ENCODE measurements around the gene BBS4. TPM values are rescaled to one million over a fixed set of nuclear protein-coding genes. Genes with fewer than 3 reads are reported as not detected.
A peak's percentile ranks its signal among the peaks of the same experiment; 100 is the strongest.

The BBS4 gene
- total and polyA plus RNA-seq, 2 of the 4 experiments (the other 2 are of a cell fraction), result 15.8 to 21.0 TPM

DNA sequence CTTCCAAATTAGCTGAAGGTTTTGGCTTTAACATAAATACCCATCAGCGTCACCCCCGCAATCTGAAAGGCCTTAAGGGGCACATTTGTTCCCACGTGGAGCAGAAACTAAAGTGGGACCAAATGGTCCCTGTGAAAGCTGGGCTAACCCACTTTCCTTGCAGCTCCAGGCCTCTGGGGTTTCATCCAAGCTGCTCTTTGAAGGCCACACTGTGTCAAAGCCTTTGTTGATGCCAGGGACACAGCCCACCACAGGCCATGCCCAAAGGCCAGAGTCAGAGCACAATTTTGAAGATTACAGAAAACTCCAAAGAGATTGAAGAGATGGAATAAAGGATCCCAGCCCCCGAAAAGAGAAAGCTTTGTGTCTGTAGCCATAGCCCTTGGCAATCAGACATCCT is 100.2 kb downstream of the BBS4 start:
- Histone ChIP-seq H3K18ac (ENCODE audit: low read depth, low read length) (no peak overlapping the region), H2BK5ac (ENCODE audit: low read depth, low read length, poor library complexity, severe bottlenecking) (no peak overlapping the region), H3K4ac (ENCODE audit: low read depth, low read length) (peak overlapping the region; percentile 68), H3K9ac (ENCODE audit: low read depth, low read length) (no peak overlapping the region), H2BK20ac (ENCODE audit: low read depth, low read length) (0 out of 2 replicates have a peak overlapping the region, but pooled peaks have one; percentile 8), H3K9me3 (ENCODE audit: control insufficient read depth, insufficient read depth, low read length) (no peaks in the 10 kb centered on the region), H3K4me3 (ENCODE audit: insufficient read depth, low read depth, low read length) (no peak overlapping the region), H4K5ac (ENCODE audit: low read depth, low read length) (peak overlapping the region; percentile 17; the same call in 1 of the 2 replicates), H3K36me3 (ENCODE audit: control insufficient read depth, insufficient read depth, low read length) (no peaks in the 10 kb centered on the region; the same call in 1 of the 2 replicates), H3K14ac (replicated peaks; ENCODE audit: low read depth, low read length) (no peak overlapping the region), H2AFZ (replicated peaks; ENCODE audit: low read length, poor library complexity) (peak overlapping the region; percentile 1), H3K27ac (ENCODE audit: insufficient read depth, low read length) (no peak overlapping the region), H4K8ac (ENCODE audit: low read depth in 2 of 2, low read length in 2 of 2) (peak overlapping the region; percentile 55 to 88; a peak in 3 of 4 replicates), H2AK5ac (ENCODE audit: low read depth, low read length) (no peak overlapping the region), H2BK120ac (ENCODE audit: low read depth, low read length) (peak overlapping the region; percentile 62), H2BK15ac (ENCODE audit: low read depth, low read length) (no peak overlapping the region; the same call in 2 of the 3 replicates), H3K23ac (ENCODE audit: low read depth, low read length) (no peak overlapping the region), H3K27me3 (ENCODE audit: control insufficient read depth, insufficient read depth, low read length) (no peaks in the 10 kb centered on the region), H3K9me1 (ENCODE audit: insufficient read depth, low read length) (peaks cover 24% of the 10 kb centered on the region), H2AK9ac (replicated peaks; ENCODE audit: low read depth, low read length, poor library complexity) (no peak overlapping the region), H4K91ac (ENCODE audit: insufficient read depth, low read depth, low read length) (peak overlapping the region; percentile 75), H3K56ac (ENCODE audit: extremely low read depth, insufficient read depth, low read length) (no peak overlapping the region), H3K4me2 (ENCODE audit: low read depth, low read length) (no peak overlapping the region), H4K20me1 (ENCODE audit: insufficient read depth, low read length) (no peaks in the 10 kb centered on the region), H3K4me1 (ENCODE audit: control insufficient read depth, insufficient read depth, low read length) (peaks cover 21% of the 10 kb centered on the region), H3K79me1 (ENCODE audit: low read depth in 1 of 2, low read length in 2 of 2) (peaks cover 12 to 20% of the 10 kb centered on the region in 2 experiments)
- intact Hi-C loops (cut with micrococcal nuclease) (no loop called here), dilution Hi-C loops (cut with HindIII; ENCODE audit: low sequenced_read_pairs, unreplicated experiment) (no loop called here), in situ Hi-C loops (cut with MboI; ENCODE audit: low sequenced_read_pairs) (loop anchor here (5.0 to 10.0 kb wide), 2 partner anchors 296 to 489 kb away; no protein-coding TSS in a partner anchor)
- 75% methylated on average over 3 of the region's 4 CpGs; no CpG with 5 or more reads in 1 of the 2 experiments for WGBS, 2 experiments (ENCODE audit: extremely low coverage in 2 of 2, insufficient read length in 1 of 2)
- no TSS peak for BruUV-seq (replicated peaks)
- ChIA-PET POLR2A (ENCODE audit: unreplicated experiment) (no interaction called here), CTCF (no interaction called here)
- DNase-seq (no peak), ATAC-seq (ENCODE audit: low read depth) (no peak)
- TF ChIP-seq CEBPB (IDR thresholded peaks at IDR 0.05; ENCODE audit: low read depth, low read length), result no peak
- TF ChIP-seq CHD1 (IDR thresholded peaks at IDR 0.05; ENCODE audit: low read depth, low read length), result no peak
- no peak for TF ChIP-seq BHLHE40 (IDR thresholded peaks at IDR 0.05; ENCODE audit: low read depth, low read length)
- TF ChIP-seq, protein P1, sequence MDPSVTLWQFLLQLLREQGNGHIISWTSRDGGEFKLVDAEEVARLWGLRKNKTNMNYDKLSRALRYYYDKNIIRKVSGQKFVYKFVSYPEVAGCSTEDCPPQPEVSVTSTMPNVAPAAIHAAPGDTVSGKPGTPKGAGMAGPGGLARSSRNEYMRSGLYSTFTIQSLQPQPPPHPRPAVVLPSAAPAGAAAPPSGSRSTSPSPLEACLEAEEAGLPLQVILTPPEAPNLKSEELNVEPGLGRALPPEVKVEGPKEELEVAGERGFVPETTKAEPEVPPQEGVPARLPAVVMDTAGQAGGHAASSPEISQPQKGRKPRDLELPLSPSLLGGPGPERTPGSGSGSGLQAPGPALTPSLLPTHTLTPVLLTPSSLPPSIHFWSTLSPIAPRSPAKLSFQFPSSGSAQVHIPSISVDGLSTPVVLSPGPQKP (IDR thresholded peaks at IDR 0.05; ENCODE audit: borderline replicate concordance, low read depth, low read length), result no peak
- no peak for TF ChIP-seq MXI1 (IDR thresholded peaks at IDR 0.05; ENCODE audit: borderline replicate concordance, low read depth, low read length)
- TF ChIP-seq FOS (IDR thresholded peaks at IDR 0.05; ENCODE audit: low read depth, low read length), result no peak
- TF ChIP-seq, protein P2, sequence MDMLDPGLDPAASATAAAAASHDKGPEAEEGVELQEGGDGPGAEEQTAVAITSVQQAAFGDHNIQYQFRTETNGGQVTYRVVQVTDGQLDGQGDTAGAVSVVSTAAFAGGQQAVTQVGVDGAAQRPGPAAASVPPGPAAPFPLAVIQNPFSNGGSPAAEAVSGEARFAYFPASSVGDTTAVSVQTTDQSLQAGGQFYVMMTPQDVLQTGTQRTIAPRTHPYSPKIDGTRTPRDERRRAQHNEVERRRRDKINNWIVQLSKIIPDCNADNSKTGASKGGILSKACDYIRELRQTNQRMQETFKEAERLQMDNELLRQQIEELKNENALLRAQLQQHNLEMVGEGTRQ (IDR thresholded peaks at IDR 0.05; ENCODE audit: low read depth, low read length), result no peak
- TF ChIP-seq POLR2A (IDR thresholded peaks at IDR 0.05; ENCODE audit: low read depth, low read length), result no peak
- TF ChIP-seq MAZ (IDR thresholded peaks at IDR 0.05; ENCODE audit: borderline replicate concordance, low read depth, low read length), result no peak
- no peak for TF ChIP-seq NFE2L2 (IDR thresholded peaks at IDR 0.05; ENCODE audit: low read depth, low read length)
- no peak for TF ChIP-seq RCOR1 (IDR thresholded peaks at IDR 0.05; ENCODE audit: insufficient replicate concordance, low read length)
- TF ChIP-seq, protein P3, sequence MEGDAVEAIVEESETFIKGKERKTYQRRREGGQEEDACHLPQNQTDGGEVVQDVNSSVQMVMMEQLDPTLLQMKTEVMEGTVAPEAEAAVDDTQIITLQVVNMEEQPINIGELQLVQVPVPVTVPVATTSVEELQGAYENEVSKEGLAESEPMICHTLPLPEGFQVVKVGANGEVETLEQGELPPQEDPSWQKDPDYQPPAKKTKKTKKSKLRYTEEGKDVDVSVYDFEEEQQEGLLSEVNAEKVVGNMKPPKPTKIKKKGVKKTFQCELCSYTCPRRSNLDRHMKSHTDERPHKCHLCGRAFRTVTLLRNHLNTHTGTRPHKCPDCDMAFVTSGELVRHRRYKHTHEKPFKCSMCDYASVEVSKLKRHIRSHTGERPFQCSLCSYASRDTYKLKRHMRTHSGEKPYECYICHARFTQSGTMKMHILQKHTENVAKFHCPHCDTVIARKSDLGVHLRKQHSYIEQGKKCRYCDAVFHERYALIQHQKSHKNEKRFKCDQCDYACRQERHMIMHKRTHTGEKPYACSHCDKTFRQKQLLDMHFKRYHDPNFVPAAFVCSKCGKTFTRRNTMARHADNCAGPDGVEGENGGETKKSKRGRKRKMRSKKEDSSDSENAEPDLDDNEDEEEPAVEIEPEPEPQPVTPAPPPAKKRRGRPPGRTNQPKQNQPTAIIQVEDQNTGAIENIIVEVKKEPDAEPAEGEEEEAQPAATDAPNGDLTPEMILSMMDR (conservative IDR thresholded peaks at IDR 0.05; ENCODE audit: low read depth, low read length), result no peak
- no peak for TF ChIP-seq SMC3 (IDR thresholded peaks at IDR 0.05; ENCODE audit: low read depth, low read length)
- TF ChIP-seq RFX5 (IDR thresholded peaks at IDR 0.05; ENCODE audit: low read depth, low read length), result no peak
- TF ChIP-seq RAD21 (IDR thresholded peaks at IDR 0.05; ENCODE audit: low read length), result no peak
- no peak for TF ChIP-seq MAFK (IDR thresholded peaks at IDR 0.05; ENCODE audit: low read depth, low read length)
